Calu3 (cell line): ENCODE measurements around the gene ABI2. TPM values are rescaled to one million over a fixed set of nuclear protein-coding genes. Genes with fewer than 3 reads are reported as not detected.

Experiments
- BruUV-seq: library from RNA; stranded (reverse); fragments of 400-500 nt; replicated peaks from 2 replicates; lab custom pipeline; 2021; lab: Mats Ljungman, UMichigan
- CTCF ChIA-PET: fragments of 300-600 bp; sonication (Branson Sonifier 250); formaldehyde crosslinking; loops from one replicate; lab custom pipeline; 2022; ENCODE audit warnings: antibody characterized with exemption; lab: Charles Lee
- DNase-seq: peaks from one replicate; pipeline ENCODE4 v3.0.0; 2022
- H3K27ac Mint-ChIP-seq: one replicate; pipeline ENCODE4 v1.8.0; 2022; ENCODE audit warnings: mixed read lengths; ENCODE audit not compliant: unreplicated experiment
- H3K27me3 Mint-ChIP-seq: one replicate; pipeline ENCODE4 v1.8.0; 2022; ENCODE audit warnings: mixed read lengths; ENCODE audit not compliant: unreplicated experiment
- H3K36me3 Mint-ChIP-seq: one replicate; pipeline ENCODE4 v1.8.0; 2022; ENCODE audit warnings: mild to moderate bottlenecking, moderate library complexity, mixed read lengths; ENCODE audit not compliant: insufficient read depth, unreplicated experiment
- H3K4me1 Mint-ChIP-seq: one replicate; pipeline ENCODE4 v1.8.0; 2022; ENCODE audit warnings: mild to moderate bottlenecking, low read depth, mixed read lengths; ENCODE audit not compliant: unreplicated experiment
- H3K4me3 Mint-ChIP-seq: one replicate; pipeline ENCODE4 v1.8.0; 2022; ENCODE audit warnings: mild to moderate bottlenecking, low read depth, moderate library complexity, mixed read lengths; ENCODE audit not compliant: unreplicated experiment
- H3K9me3 Mint-ChIP-seq: one replicate; pipeline ENCODE4 v1.8.0; 2022; ENCODE audit warnings: low read depth, mixed read lengths; ENCODE audit not compliant: unreplicated experiment
- CTCF ChIP-seq: fragments of 200-600 bp; IDR thresholded peaks from one replicate; pipeline ENCODE4 v1.8.0; 2022; ENCODE audit warnings: antibody characterized with exemption; ENCODE audit not compliant: unreplicated experiment
- intact Hi-C: fragments of 100-400 bp; cut with micrococcal nuclease; formaldehyde crosslinking; loops from one replicate; pipeline ENCODE4 v1.10.0; 2022; ENCODE audit not compliant: unreplicated experiment
- total RNA-seq: library from RNA; stranded (reverse); gene quantifications from 2 replicates; pipeline ENCODE4 v1.2.3, GENCODE V29; 2022

Gene ABI2
- total RNA-seq, 1 experiment from 2014 or later = 79.6 TPM

GRCh38 chr2:203359450-203359849, 31.3 kb downstream of the ABI2 start:
- H3K4me1 Mint-ChIP-seq = peaks cover 20% of the 10 kb centered on the region
- H3K27me3 Mint-ChIP-seq = no peaks in the 10 kb centered on the region
- CTCF ChIA-PET = no interaction called here
- H3K4me3 Mint-ChIP-seq = no peak overlapping the region
- TF ChIP-seq CTCF = no peak
- no peak overlapping the region for H3K27ac Mint-ChIP-seq
- no peaks in the 10 kb centered on the region for H3K9me3 Mint-ChIP-seq
- no TSS peak for BruUV-seq
- DNase-seq = no peak
- peaks cover 9% of the 10 kb centered on the region for H3K36me3 Mint-ChIP-seq
- intact Hi-C loops = no loop called here

GRCh38 chr2:203360833-203361430, 32.7 kb downstream of the ABI2 start:
- no peak for TF ChIP-seq CTCF
- no peak overlapping the region for H3K4me3 Mint-ChIP-seq
- H3K4me1 Mint-ChIP-seq = peaks cover 20% of the 10 kb centered on the region
- DNase-seq = no peak
- BruUV-seq = no TSS peak
- CTCF ChIA-PET = no interaction called here
- H3K27ac Mint-ChIP-seq = no peak overlapping the region
- peaks cover 6% of the 10 kb centered on the region for H3K36me3 Mint-ChIP-seq
- intact Hi-C loops = no loop called here
- no peaks in the 10 kb centered on the region for H3K9me3 Mint-ChIP-seq
- H3K27me3 Mint-ChIP-seq = no peaks in the 10 kb centered on the region

- BruUV-seq = no TSS peak
- CTCF ChIA-PET = no interaction called here
- H3K4me3 Mint-ChIP-seq = no peak overlapping the region
- H3K9me3 Mint-ChIP-seq = no peaks in the 10 kb centered on the region
- peaks cover 20% of the 10 kb centered on the region for H3K4me1 Mint-ChIP-seq
- peaks cover under 1% of the 10 kb centered on the region for H3K36me3 Mint-ChIP-seq
- intact Hi-C loops = no loop called here
- no peak overlapping the region for H3K27ac Mint-ChIP-seq
- no peaks in the 10 kb centered on the region for H3K27me3 Mint-ChIP-seq
- no peak for DNase-seq
- no peak for TF ChIP-seq CTCF
Measured at GRCh38 chr2:203361495-203361894, 33.3 kb downstream of the ABI2 start.

GRCh38 chr2:203361922-203362321, 33.7 kb downstream of the ABI2 start:
- no peak for DNase-seq
- no TSS peak for BruUV-seq
- TF ChIP-seq CTCF = no peak
- Mint-ChIP-seq H3K4me1 (peaks cover 20% of the 10 kb centered on the region), H3K27me3 (no peaks in the 10 kb centered on the region), H3K36me3 (no peaks in the 10 kb centered on the region), H3K9me3 (no peaks in the 10 kb centered on the region), H3K27ac (no peak overlapping the region), H3K4me3 (no peak overlapping the region)
- intact Hi-C loops = no loop called here
- CTCF ChIA-PET = no interaction called here
